GM21515 (cell line): ENCODE measurements around the gene CDC42EP5.
A peak's percentile ranks its signal among the peaks of the same experiment; 100 is the strongest.

Experiments
- ATAC-seq: cut with Tn5 transposase; IDR thresholded peaks from one replicate; pipeline ENCODE4 v1.9.1; 2021; ENCODE audit not compliant: unreplicated experiment

Gene CDC42EP5

DNA sequence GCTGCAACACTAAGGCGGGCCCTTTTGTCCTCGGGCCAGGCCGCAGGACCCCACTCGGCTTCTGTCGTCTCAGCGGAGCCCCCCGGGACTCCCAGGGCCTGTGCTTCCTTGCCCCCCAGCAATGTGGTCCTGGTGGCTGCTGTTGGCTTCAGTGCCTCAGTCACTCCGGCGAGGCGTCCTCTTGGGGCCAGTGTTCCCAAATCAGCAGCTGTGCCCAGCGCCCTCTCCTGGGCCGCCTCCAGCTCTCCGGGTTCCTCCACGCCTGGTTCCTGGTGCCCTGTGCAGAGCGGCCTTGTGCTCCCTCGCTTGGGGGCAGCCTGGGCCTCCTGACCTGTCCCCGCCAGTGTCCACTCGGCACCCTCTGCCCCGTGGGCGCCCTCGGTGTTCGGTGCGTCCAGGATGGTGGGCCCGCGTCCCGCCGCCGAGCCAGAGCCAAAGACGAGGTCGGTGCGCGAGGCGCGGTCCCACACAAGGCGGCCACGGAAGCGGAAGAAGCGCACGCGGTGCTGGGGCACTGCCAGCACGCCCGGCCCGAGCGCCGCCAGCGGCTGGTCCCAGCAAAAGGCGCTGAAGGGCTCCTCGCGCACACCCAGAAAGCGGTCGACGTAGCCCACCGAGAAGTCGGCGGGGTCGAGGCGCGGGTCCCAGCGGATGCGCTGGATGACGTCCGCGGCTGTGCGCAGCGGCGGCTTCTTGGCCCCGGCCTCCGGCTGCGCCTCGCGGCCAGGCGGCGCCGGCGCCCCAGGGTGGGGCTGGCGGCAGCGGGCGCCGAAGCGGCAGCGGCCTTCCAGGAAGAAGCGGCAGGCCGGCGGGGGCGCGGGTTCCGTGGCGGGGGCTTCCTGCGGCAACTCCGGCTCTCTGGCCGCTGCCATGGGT lies 10.2 kb downstream of the CDC42EP5 start:
- ATAC-seq: peak; percentile 13

DNA sequence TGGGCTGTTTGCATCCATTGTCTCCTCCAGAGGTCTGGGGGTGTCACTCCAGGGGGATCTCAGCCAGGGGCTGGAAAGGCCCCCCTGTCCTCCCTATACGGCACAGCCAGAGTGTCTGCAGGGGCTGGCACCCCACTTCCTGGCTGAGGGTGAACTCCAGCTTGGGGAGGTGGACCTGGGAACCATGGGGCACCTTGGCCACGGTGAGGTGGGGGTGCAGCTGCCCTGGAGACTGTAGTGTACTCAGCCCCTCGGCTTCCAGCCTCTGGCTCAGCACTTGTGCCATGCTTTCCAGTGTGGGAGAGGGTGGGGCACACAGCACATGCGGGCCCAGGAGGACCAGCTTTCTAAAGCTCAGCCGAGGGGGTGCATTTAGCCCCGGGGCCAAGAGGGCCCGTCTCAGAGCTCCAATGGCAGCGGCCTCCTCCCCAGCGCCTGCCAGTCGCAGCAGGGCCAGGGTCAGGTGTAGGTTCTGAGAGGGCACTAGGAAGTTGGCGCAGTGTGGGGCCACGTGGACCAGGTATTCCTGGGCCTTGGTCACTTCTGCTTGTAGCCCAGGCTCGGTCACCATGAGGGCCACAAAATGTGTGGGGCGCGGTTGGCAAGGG lies 10.9 kb downstream of the CDC42EP5 start:
- ATAC-seq: no peak

GRCh38 chr19:54461613-54462012 lies 11.5 kb downstream of the CDC42EP5 start:
- no peak for ATAC-seq

DNA sequence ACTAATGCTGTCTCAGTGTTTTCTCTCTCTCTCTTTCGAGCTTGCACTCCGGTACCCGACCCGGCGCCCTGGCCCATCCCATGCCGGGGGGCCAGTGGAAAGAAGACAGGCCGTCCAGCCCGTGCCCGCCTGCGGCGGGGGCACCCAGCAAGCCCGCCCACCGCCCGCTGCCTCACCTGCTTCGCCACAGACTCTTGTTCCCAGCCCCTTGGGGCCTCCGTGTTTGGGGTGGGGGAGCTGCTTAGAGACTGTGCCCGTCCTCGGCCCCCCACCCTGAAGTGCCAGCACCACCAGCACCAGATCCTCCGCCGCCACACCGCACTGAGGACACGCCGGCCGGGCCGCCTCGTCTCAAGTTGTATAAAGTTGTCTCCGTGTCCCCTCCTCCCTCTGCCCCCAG lies 11.9 kb downstream of the CDC42EP5 start:
- ATAC-seq: no peak

DNA sequence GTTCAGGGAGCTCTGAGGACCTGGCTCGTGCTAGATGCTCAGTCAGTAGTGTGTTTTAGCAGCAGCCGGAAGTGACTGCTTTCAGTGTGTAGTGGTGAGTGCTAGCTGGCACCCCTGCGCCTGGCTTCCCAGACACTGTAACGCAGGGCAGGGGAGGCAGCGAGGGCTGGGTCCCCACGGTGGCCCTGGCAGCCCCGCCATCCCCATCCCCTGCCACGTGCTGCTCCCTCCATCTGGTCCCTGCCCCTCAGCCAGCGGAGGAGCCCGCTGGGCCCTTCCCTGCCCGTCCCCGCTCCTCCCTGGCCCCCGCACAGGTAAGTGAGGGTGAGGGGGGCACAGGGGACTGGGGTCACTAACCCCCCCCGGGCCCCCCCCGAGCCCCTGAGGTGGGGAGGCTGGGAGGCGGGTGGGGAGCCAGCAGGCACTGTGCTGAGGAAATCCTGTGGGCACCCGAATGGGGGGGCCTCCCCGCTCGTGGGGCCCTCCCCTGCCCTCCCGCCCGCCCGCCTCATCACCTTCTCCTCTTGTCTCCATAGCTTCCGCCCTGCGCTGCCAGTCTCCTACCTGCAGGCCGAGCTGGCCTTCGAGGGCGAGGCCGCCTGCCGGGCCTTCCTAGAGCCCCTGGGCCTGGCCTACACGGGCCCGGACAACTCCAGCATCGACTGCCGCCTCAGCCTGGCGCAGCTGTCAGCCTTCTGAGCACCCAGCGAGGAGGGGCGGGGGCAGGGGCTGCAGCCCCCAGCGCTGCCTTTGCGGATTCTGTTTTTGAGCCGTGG lies 12.7 kb downstream of the CDC42EP5 start:
- ATAC-seq: no peak

DNA sequence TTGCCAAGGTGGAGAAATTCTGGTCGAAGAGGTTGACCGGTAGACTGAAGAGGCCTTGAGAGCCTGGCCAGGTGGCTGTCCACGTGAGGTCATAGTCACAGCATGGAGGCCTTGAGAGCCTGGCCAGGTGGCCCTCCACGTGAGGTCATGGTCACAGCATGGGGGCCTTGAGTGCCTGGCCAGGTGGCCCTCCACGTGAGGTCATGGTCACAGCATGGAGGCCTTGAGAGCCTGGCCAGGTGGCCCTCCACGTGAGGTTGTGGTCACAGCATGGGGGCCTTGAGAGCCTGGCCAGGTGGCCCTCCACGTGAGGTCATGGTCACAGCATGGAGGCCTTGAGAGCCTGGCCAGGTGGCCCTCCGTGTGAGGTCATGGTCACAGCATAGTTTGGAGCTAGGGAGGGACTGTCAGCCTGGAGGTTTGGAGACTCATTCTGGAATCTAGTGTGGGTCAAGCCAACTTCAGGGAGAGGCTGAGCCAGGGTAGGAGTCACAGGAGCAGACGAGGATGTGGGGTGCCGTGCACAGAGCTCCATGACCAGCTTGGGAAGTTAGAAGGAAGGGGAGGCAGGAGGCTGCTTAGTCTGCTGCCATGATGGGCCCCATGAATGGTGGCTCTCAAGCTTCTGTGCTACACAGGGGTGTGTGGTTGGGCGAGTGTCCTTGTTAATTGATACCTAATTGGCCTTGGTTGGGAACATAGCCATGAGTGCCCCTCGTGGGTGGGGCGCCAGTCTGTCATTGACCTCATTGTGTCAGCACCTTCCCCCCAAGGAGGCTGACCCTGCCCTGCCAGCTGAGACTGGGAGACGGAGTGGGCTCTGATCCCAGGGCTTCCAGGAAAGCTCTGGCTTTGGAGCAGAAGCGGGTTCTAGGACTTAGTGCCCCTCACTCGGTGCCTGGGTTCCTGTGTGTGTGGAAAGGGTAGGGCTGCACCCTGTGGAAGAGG lies 13.5 kb downstream of the CDC42EP5 start:
- ATAC-seq: no peak

DNA sequence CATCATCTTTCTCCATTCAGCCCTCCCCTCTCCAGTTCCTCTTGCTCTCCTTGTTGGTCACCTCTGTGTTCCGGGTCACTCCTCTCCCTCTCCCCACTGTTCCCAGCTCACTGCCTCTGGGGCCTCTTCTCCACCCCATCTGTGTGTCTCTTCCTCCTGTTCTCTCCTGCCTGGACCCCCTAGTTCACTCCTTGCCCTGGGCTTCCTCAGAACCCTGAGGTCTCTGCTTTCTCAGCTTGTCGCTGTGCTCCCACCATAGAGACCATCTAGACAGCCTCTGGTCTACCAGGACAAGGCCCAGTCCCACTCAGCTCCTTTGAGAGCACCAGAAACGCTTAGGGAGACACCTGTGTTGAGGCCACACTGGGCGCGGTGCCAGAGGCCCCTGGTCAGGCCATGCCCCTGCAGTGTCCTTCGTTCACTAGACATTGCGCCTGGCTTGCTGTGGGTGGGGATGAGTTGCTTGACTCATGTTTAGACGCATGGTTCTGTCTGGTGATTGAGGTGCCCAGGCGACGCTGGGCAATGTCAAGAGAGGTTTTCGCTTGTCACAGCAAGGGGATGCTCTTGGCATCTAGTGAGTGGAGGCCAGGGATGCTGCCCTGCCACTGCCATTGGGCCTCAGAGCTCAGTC lies 14.3 kb downstream of the CDC42EP5 start:
- no peak for ATAC-seq

DNA sequence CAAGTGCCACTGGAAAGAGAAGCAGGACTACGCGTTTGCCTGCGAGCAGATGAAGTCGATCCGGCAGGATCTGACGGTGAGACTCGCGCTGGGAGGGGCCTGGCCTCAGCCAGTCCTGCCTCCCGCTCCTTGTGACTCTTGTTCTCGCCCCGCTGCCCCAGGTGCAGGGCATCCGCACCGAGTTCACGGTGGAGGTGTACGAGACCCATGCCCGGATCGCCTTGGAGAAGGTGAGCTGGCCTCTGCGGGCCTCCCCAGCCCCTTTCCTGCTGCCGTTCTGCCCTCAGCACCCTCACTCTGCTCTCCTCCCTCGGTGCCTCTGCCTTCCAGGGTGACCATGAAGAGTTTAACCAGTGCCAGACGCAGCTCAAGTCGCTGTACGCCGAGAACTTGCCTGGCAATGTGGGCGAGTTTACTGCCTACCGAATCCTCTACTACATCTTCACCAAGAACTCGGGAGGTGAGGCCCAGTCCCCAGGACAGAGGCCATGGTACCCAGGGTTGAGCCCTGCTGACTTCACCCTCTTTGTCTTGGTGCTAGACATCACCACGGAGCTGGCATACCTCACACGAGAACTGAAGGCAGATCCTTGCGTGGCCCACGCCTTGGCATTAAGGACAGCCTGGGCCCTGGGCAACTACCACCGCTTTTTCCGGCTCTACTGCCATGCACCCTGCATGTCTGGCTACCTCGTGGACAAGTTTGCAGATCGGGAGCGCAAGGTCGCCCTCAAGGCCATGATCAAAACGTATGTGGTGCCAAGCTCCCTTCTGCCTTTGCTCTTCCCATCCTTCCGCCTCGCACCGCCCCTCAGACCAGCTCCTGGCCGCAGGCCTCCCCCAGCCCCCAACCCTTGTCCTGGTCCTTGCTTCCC lies 15.1 kb downstream of the CDC42EP5 start:
- ATAC-seq: no peak

DNA sequence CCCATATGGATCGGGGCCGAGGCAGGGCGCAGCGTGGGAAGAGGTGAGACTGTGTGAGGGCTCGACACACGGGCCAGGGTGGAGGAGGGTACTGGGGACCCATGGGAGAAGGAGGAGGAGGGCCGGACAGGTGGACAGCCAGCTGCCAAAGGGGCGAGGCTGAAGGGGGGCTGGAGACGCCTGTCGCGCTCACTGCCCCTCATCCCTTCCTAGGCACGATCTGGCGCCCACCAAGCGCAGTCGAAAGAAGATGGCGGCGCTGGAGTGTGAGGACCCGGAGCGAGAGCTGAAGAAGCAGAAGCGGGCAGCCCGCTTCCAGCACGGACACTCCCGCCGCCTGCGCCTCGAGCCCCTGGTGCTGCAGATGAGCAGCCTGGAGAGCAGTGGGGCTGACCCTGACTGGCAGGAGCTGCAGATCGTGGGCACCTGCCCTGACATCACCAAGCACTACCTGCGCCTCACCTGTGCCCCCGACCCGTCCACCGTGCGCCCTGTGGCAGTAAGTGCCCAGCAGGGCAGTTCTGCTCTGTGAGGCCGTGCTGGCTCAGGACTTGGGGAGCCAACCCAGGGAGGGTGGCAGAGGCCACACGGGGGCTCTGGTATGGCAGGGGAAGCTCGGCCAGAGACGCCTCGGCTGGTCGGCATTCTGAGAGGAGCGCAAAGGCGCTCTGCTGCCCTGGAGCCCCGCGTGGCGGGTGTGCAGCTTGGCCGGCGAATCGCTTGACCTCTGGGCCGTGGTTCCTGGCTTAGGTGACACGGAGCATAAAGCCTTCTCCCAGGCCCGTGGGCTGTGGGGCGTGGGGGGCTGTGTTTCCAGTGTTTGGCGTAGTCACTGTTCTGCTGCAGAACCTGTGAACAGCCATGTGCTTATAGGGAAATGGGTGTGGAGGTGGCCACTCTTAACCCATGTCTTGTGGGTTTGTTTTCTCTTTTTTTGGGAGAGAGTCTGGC lies 16.4 kb downstream of the CDC42EP5 start:
- no peak for ATAC-seq

DNA sequence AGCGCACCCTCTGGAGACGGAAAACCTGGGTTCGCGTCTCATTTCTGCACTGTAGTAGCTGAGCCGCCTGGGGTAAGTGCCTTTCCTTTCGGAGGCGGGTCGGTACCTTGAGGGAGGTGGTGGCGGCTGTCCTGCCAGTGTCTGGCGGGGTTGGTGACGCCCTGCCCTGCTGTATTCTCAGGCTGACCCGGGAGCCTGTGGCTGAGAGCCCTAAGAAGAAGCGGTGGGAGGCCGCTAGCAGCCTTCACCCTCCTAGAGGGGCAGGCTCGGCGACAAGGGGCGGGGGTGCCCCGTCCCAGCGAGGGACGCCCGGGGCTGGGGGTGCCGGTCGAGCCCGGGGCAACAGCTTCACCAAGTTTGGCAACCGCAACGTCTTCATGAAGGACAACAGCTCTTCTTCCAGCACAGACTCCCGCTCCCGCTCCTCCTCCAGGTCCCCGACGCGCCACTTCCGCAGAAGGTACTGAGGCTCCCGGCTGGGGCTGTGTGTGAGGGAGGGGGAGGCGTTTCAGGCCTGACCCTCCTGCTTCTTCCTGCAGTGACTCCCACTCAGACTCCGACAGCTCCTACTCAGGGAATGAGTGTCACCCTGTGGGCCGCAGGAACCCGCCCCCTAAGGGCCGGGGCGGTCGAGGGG lies 17.2 kb downstream of the CDC42EP5 start:
- no peak for ATAC-seq

DNA sequence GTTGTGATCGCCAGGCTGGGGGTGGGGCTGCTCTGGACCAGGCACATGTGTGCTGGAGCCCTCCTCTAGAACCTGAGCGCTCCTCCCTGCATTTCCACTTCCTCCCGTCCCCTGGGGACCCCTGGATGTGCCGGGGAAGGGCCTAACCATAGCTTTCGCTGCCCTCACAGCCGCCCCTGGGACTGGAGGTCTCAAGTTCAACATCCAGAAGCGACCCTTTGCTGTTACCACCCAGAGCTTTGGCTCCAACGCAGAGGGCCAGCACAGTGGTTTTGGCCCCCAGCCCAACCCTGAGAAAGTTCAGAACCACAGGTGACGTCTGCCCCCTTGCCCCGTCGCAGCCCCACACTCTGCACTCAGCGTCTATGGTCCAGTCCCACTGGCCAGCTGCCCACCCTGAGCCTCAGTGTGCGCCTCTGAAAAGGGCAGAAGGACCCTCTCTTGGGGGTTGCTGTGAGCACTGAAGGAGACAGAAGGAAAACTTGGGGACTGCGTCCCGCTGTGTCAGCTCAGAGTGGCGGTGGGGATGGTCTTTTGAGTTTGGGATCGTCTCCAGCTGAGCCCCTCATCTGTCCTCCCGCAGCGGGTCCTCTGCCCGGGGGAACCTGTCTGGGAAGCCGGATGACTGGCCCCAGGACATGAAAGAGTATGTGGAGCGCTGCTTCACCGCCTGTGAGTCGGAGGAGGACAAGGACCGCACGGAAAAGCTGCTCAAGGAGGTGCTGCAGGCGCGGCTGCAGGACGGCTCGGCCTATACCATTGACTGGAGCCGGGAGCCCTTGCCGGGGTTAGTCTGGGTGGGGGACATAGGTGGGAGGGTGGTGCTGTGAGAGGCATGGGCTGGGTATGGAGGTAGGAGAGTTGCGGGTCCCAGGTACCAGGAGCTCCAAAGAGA lies 18.1 kb downstream of the CDC42EP5 start:
- no peak for ATAC-seq

GRCh38 chr19:54453921-54454780 lies 18.9 kb downstream of the CDC42EP5 start:
- no peak for ATAC-seq

GRCh38 chr19:54452626-54453025 lies 20.5 kb downstream of the CDC42EP5 start:
- no peak for ATAC-seq

GRCh38 chr19:54451997-54452396 lies 21.1 kb downstream of the CDC42EP5 start:
- ATAC-seq: no peak

DNA sequence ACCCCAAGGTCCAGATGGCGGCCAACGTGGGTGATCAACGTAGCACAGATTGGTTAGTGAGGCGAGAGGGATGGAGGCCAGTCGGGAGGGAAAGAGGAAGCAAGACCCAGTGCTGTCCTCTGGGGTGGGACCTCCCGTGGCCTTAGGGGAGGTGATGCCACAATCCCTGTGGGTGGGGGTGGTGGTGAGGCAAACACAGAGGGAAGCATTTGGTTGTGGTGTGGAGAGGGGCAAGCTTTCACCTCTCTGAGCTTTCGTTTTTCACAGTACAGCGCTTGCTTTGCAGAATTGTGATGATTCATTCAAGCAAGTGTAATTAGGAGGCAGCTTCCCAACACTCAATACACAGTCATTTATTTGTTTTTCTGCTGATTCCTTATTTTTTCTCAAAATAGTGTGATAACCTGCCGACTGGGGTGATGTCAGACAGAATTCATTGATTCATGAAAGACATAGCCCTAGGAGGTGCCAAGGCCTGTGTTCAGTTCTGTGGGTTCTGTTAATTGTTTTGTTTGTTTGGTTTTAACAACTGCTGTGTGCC lies 21.7 kb downstream of the CDC42EP5 start:
- no peak for ATAC-seq
